HG03097 (cell line): ENCODE results near the gene C2orf76.
"Not testable (repeated sequence)": the region's sequence is repeated elsewhere in the genome, so short reads cannot be mapped to it uniquely, and the experiment has no call there.

Source experiments
- ATAC-seq: cut with Tn5 transposase; IDR thresholded peaks from one replicate; pipeline ENCODE4 v1.9.1; 2021; ENCODE audit not compliant: unreplicated experiment, low FRiP score

The C2orf76 gene

GRCh38 chr2:119301413-119301812, 65.2 kb downstream of the C2orf76 start:
- no peak for ATAC-seq

DNA sequence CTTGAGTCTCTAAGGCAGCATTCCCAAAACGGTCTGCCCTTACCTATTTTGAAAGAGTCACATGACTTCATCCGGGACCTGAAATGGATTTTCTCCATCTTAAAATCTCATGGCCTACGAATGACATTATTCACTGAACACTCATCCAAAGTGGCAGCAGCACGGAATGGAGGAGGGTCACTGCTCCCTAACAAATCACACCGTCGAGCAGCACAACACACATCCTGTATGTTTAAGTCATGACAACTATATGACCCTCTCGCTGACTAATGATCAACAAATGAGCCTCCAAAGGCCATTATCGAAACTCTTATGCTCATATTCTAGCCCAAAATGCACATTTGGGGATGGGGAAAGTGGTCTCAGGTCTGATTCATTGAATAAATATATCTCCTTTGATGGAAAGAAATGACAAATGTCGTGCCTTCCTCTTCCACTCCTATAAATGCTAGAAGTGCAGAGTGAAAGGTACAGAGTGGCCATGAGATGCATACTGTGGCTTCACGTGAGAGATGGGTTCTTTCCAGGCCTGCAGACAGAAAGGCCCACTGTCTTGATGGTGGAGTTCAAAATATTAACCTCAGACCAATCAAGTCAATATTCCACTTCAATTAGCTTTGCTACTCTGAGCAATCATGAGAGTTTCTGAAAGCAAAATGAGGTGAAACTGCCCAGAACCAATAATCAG, 70.8 kb downstream of the C2orf76 start:
- no peak for ATAC-seq

GRCh38 chr2:119294671-119295070, 72.0 kb downstream of the C2orf76 start:
- ATAC-seq, result no peak

GRCh38 chr2:119293900-119294299, 72.7 kb downstream of the C2orf76 start:
- ATAC-seq, result no peak

DNA sequence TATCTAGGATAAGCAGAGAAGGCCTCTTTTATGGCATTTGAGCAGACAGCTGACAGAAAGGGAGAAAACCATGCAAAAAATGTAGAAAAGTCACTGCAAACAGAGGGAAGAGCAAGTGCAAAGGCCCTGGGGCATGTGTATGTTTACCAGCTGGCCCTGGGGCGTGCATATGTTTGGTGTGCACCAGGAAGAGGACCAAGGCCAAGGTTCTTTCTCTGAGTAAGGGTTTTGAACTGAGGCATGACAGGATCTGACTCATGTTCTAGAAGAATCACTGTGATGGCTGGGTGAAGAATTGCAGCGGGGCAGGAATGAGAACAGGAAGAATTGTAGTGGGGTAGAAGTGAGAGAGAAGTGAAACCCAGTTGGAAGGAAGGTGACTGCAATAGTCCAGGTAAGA, 73.4 kb downstream of the C2orf76 start:
- no peak for ATAC-seq

- no peak for ATAC-seq
Observed at GRCh38 chr2:119292226-119292625, 74.4 kb downstream of the C2orf76 start.

- no peak for ATAC-seq
Observed at GRCh38 chr2:119291588-119292167, 75.0 kb downstream of the C2orf76 start.

DNA sequence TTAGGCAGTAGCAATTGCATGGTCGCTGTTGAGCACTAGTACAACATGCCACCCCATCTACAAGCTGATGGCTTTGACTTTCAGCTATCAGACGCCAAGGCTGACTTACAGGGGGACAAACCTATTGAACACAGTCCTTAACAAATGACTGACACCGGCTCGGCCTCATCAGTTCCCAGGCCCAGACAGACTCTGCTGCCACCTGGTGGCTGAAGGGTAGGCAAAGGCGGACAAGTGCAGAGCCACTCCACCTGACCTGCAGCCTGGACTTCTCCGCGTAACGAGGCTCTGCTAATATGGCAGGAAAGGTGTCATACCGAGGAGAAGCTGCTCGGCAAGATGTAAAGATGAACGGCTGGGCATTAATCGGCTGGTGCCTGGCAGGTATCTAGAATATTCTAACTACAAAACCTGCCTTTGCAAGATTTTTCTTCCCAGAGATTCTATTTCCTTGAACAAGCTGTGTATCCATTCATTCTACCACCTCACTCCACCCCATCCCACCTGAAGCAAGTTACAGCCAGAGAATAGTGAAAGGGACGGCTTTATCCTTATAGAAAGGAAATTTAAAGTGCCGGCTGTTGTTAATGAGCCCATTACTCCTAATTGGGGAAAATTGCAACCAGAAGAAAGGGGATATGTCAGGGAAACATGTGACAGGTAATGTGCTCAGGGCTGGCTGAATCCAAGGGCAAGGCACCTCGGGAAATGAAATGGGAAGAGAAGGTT, 75.6 kb downstream of the C2orf76 start:
- no peak for ATAC-seq

GRCh38 chr2:119289642-119290041, 77.0 kb downstream of the C2orf76 start:
- no peak for ATAC-seq

DNA sequence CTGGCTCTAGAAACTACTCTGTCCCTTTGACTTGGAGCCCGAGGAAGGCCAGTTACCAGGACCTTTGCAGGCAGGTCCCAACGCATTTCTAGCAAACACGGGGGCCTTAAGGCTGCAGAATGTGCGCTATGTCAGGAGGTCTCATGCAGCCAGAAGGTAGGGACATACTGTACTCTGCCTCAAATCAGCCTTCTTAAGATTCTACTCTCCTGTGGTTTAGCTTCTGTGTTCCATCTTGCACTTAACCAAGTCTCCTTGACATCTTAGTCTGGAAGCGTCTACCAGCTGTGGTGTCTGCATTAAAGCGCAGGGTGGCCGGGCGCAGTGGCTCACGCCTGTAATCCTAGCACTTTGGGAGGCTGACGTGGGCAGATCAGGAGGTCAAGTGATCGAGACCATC, 77.5 kb downstream of the C2orf76 start:
- ATAC-seq, result no peak

DNA sequence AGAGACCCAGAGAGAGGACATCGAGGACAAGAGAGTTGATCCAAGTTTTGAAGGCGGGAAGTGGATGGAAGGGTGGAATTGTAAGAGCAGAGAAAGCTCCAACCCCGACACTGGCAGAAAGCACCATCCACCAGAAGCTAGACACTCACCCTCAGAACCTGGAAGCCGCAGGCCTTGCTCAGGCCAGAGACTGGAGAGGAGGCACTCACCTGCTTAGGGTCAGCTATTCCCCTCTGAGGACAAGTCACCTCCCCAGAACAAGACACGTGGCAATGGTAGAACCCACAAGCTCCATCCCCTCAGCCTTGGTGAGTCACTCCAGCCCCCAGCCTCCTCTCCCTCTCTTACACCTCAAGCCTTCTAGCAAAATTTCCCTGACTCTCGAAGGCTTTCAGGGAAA, 78.1 kb downstream of the C2orf76 start:
- ATAC-seq, result no peak

GRCh38 chr2:119286661-119287060, 80.0 kb downstream of the C2orf76 start:
- ATAC-seq, result no peak

GRCh38 chr2:119283873-119284331, 82.7 kb downstream of the C2orf76 start:
- ATAC-seq, result no peak

DNA sequence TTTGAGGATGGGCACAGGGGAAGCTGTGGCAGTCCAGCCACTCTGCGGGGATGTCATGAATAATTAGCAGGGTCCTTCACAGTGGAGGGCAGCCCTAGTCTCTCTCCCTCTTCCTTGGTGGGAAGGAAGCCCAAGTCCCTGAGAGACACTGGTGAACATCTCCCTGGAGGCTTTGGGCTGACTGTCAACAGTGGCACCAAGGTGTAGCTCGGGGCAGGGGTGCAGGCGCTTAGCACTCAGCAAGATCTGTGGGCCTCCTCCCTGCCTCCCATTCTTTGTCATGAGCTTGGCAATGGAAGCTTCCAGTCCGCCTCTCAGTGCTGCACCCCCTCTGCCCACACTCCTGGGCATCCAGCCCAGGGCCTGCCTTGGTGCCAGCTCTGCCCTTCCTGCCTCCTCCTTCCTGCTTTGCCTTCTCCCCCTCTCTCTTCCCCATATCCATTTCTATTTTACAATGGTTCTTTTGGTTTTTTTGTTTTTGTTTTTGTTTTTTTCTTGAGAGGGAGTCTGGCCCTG, 83.6 kb downstream of the C2orf76 start:
- ATAC-seq, result no peak

GRCh38 chr2:119282146-119282995, 84.3 kb downstream of the C2orf76 start:
- no peak for ATAC-seq

- no peak for ATAC-seq
Observed at GRCh38 chr2:119280680-119281079, 86.0 kb downstream of the C2orf76 start.

GRCh38 chr2:119279666-119280065, 87.0 kb downstream of the C2orf76 start:
- no peak for ATAC-seq

DNA sequence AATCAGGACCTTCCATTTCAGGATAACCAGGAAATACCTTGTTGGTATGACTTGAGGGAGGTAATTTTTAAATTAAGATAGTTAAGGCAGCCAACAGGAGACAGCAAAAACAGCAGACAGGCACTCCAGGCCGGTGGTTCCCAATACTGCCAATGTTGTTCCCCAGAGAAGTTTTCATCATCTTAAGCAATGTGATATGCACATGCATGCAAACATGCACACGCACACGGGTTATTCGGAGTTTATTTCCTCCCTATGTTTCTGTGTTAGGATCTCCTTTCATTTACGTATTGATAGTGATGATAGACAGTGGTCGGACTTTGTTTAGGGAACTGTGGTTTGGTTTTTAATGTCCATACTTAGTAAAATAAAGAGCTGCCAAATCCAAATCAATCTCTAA, 87.7 kb downstream of the C2orf76 start:
- ATAC-seq, result no peak

DNA sequence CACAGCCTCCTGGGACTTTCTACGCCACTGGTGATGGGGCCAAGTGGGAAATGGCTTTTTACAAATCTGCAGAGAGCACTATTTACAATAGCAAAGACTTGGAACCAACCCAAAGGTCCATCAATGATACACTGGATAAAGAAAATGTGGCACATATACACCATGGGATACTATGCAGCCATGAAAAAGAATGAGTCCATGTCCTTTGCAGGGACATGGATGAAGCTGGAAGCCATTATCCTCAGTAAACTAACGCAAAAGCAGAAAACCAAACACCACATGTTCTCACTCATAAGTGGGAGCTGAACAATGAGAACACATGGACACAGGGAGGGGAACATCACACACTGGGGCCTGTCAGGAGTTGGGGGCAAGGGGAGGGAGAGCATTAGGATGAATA, 88.2 kb downstream of the C2orf76 start:
- not testable (repeated sequence) for ATAC-seq

DNA sequence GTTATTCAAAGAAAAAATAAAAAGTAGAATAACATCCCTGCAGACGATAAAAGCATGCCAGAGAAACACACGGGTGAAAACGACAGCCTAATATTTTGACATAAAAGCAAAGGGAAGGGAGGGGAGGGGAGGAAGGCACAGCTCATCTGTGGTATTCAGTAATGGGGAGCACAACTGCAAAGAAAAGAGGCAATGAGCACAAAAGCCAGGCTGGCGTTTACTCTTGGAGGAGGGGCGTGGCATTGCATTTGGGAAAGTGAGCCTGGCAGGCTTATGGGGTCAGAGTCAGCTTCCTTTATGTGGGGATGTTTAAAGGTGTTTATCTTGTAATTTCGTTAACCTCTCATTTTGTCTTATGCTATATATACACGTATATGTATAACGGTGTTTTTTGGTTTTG, 89.8 kb downstream of the C2orf76 start:
- no peak for ATAC-seq

- ATAC-seq, result no peak
Observed at GRCh38 chr2:119267604-119268003, 99.0 kb downstream of the C2orf76 start.
